ENCODE data around the gene PDE3A.
A peak's percentile ranks its signal among the peaks of the same experiment; 100 is the strongest.

PDE3A gene

DNA sequence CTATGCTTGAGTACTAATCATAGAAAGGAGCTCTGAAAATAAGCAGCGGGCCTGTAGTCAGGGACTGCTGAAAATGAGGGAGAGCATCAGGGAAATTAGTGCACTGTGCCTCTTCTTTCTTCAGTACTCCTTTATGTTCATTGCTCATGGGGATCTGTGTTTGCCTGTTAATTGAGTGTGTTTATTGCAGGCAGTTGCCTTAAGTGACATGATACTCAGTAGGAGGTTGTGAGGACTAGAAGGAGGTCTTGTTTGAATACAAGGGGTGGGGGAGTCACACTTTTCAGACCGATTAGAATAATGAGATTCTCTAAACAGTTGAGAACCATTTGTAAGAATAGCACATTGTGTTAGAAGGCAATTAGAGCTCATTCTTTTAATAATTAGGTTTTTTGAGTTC lies 224.2 kb downstream of the PDE3A start:
- TF ChIP-seq CTCF (IDR thresholded peaks at IDR 0.05; ENCODE audit: insufficient read depth, low read length, poor library complexity, severe bottlenecking): no peak
- no peak for DNase-seq (ENCODE audit: extremely low read depth, insufficient read length)
- Histone ChIP-seq H3K36me3 (ENCODE audit: control insufficient read depth, insufficient read depth, low read length) (no peaks in the 10 kb centered on the region), H3K4me3 (replicated peaks; ENCODE audit: low read depth, low read length) (no peak overlapping the region), H3K27me3 (replicated peaks; ENCODE audit: control insufficient read depth, insufficient read depth, low read length) (no peaks in the 10 kb centered on the region)

DNA sequence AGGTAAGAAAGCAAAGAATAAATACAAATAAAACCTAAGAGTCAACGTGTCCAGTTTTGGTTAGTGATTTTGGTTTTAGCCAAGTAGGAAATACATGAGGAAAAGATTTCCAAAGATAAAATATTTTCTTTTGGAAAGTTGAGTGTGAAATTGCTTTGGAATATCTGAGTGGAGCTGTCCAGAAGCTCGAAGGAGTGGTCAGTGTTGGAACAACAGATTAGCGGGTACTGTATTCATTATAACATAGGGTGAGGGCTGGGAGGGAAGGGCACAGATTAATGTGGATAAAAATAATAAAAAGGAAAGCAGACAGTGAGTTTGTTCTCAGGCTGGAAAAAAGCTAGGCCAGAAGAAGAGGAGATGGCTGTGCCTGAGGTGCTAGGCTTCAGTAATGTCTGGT lies 225.3 kb downstream of the PDE3A start:
- TF ChIP-seq CTCF (IDR thresholded peaks at IDR 0.05; ENCODE audit: insufficient read depth, low read length, poor library complexity, severe bottlenecking): no peak

GRCh38 chr12:20596061-20596460 lies 227.7 kb downstream of the PDE3A start:
- Histone ChIP-seq H3K36me3 (ENCODE audit: control insufficient read depth, insufficient read depth, low read length) (no peaks in the 10 kb centered on the region), H3K4me3 (replicated peaks; ENCODE audit: low read depth, low read length) (no peak overlapping the region), H3K27me3 (replicated peaks; ENCODE audit: control insufficient read depth, insufficient read depth, low read length) (no peaks in the 10 kb centered on the region)
- no peak for TF ChIP-seq CTCF (IDR thresholded peaks at IDR 0.05; ENCODE audit: insufficient read depth, low read length, poor library complexity, severe bottlenecking)
- DNase-seq (ENCODE audit: extremely low read depth, insufficient read length): no peak

More for the DNA sequence above, 225.3 kb downstream of the PDE3A start:
- Histone ChIP-seq H3K4me3 (replicated peaks; ENCODE audit: low read depth, low read length) (no peak overlapping the region), H3K36me3 (ENCODE audit: control insufficient read depth, insufficient read depth, low read length) (no peaks in the 10 kb centered on the region), H3K27me3 (replicated peaks; ENCODE audit: control insufficient read depth, insufficient read depth, low read length) (no peaks in the 10 kb centered on the region)
- DNase-seq (ENCODE audit: extremely low read depth, insufficient read length): no peak

GRCh38 chr12:20599757-20600156 lies 231.4 kb downstream of the PDE3A start:
- Histone ChIP-seq H3K27me3 (replicated peaks; ENCODE audit: control insufficient read depth, insufficient read depth, low read length) (no peaks in the 10 kb centered on the region), H3K4me3 (replicated peaks; ENCODE audit: low read depth, low read length) (no peak overlapping the region), H3K36me3 (ENCODE audit: control insufficient read depth, insufficient read depth, low read length) (no peaks in the 10 kb centered on the region)
- no peak for TF ChIP-seq CTCF (IDR thresholded peaks at IDR 0.05; ENCODE audit: insufficient read depth, low read length, poor library complexity, severe bottlenecking)
- no peak for DNase-seq (ENCODE audit: extremely low read depth, insufficient read length)

DNA sequence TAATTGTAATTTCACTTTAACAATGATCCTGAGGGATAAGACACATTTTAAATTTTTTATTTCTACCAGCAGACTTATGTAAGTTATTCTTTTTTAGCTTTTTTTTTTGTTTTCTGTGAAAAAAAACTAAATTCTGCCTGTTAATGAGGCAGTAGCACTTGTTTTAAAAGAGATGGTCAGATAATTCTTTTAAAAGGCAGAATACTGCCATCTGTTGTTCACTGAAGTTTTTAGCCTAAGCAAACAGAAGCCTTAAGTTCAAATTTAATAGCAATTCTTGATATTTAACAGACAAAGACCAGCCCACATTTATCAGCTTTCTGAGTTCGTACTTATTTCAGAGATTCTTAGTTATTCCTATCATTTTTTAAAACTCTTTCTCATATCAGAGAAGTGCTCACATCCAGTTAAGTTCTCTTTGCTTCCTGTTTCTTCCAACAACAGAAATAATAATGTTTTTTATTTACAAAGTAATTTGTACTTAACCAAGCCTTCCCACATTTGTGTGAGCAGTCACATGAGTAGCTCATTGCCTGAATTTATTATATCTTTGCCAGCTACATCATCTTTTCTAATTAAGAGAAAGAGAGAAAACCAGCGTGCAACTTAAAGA lies 233.4 kb downstream of the PDE3A start:
- Histone ChIP-seq H3K36me3 (ENCODE audit: control insufficient read depth, insufficient read depth, low read length) (no peaks in the 10 kb centered on the region), H3K27me3 (replicated peaks; ENCODE audit: control insufficient read depth, insufficient read depth, low read length) (no peaks in the 10 kb centered on the region), H3K4me3 (replicated peaks; ENCODE audit: low read depth, low read length) (no peak overlapping the region)
- no peak for DNase-seq (ENCODE audit: extremely low read depth, insufficient read length)
- TF ChIP-seq CTCF (IDR thresholded peaks at IDR 0.05; ENCODE audit: insufficient read depth, low read length, poor library complexity, severe bottlenecking): peak; percentile 26
